ENCODE results near the gene IL4I1. TPM values are rescaled to one million over a fixed set of nuclear protein-coding genes. Genes with fewer than 3 reads are reported as not detected.

IL4I1 gene
- total RNA-seq, 1 donor from 2014 or later: 25.5 TPM

DNA sequence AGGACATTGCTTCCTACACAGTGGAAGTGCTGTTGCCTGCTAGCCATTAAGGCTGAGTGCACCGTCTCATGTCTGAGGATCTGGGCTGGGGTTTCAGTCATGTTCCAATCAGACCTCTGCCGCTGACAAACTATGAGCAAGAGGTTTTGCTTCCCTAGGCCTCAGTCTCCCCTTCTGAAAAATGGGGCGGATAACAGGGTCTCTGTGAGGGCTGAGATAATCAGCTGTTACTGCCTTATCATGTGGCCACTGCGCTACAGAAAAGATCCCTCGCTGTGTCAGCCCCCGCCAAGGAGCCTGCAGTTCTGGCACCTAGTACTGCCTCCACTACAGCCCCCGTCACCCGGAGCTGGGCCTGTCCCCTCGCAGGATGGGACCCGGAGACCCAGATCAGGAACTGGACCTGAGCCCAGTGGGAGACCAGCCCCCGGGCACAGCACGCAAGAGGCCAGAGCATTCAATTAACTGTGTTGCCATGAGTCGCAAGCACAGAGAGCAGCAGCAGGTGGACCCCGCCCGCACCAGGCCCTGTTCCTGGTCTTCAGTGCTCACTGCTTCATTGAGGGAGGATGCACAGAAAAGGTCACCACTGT is 26.3 kb downstream of the IL4I1 start:
- ChIA-PET POLR2A (interaction anchor here (0.6 to 4.3 kb wide), 8 partner anchors 16 to 153 kb away, joined by 3 to 62 read pairs (median 14); partner anchors contain the start of genes ATF5, FUZ, NUP62 and PTOV1), CTCF (no interaction called here)
- ATAC-seq (ENCODE audit: low read depth): no peak
- H3K27me3 Mint-ChIP-seq: no peaks in the 10 kb centered on the region
- peaks cover 37% of the 10 kb centered on the region for H3K4me1 Mint-ChIP-seq
- H3K4me3 Mint-ChIP-seq: no peak overlapping the region
- no peaks in the 10 kb centered on the region for H3K9me3 Mint-ChIP-seq
- intact Hi-C loops (cut with micrococcal nuclease): loop anchor here (10.0 kb wide), 2 partner anchors 756 to 876 kb away; partner anchors contain the start of genes C19orf73, GYS1, LIN7B and PPFIA3
- H3K27ac Mint-ChIP-seq: no peak overlapping the region
- H3K36me3 Mint-ChIP-seq (ENCODE audit: low read depth): peaks cover 13% of the 10 kb centered on the region
- TF ChIP-seq, protein P1, sequence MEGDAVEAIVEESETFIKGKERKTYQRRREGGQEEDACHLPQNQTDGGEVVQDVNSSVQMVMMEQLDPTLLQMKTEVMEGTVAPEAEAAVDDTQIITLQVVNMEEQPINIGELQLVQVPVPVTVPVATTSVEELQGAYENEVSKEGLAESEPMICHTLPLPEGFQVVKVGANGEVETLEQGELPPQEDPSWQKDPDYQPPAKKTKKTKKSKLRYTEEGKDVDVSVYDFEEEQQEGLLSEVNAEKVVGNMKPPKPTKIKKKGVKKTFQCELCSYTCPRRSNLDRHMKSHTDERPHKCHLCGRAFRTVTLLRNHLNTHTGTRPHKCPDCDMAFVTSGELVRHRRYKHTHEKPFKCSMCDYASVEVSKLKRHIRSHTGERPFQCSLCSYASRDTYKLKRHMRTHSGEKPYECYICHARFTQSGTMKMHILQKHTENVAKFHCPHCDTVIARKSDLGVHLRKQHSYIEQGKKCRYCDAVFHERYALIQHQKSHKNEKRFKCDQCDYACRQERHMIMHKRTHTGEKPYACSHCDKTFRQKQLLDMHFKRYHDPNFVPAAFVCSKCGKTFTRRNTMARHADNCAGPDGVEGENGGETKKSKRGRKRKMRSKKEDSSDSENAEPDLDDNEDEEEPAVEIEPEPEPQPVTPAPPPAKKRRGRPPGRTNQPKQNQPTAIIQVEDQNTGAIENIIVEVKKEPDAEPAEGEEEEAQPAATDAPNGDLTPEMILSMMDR (IDR thresholded peaks at IDR 0.05): no peak
- DNase-seq: no peak

DNA sequence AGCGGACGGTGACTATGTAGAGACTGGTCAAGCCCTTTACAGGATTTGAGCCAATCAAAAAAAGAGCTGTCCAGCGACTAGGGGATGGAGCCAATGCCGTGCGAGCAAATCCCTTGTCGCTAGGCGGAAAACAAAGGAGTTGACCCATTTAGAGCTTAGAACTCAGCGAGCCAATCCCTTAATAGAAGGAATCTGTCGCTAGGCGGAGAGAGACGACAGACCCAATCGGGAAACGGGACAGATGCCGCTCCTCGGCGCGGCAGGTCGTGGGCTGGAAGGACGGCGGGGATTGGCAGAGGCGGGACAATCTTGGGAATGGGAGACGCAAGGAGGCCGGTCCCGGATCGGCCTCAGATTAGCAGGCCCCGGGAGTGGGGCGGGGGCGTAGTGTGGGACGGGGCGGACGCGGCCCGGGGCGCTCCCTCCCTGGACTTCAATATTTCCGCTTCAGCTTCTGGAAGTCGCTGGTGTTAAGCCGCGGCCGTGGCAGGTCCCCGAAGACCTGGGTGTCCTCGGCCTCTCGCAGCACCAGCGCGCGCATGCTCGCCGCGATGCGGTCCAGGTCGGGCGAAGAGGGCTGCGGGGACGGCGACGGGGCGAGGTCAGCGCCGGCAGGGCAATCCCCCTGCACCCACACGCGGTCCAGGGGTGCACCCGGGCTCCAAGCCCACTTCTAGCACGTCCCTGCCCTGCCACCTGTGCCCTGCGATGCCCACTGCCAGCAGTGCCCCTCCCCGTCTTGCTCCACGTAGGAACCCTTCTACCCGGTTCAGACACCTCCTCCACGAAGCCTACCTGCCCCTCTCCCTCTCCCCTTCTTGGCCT is 27.0 kb downstream of the IL4I1 start:
- peaks cover 39% of the 10 kb centered on the region for H3K4me1 Mint-ChIP-seq
- TF ChIP-seq, protein P1 (IDR thresholded peaks at IDR 0.05): no peak
- no peaks in the 10 kb centered on the region for H3K27me3 Mint-ChIP-seq
- DNase-seq (peak; percentile 82), ATAC-seq (ENCODE audit: low read depth) (peak; percentile 80)
- peaks cover 20% of the 10 kb centered on the region for H3K36me3 Mint-ChIP-seq (ENCODE audit: low read depth)
- H3K9me3 Mint-ChIP-seq: no peaks in the 10 kb centered on the region
- intact Hi-C loops (cut with micrococcal nuclease): loop anchor here (1.0 to 10.0 kb wide), 7 partner anchors 8 to 875 kb away; partner anchors contain the start of genes AKT1S1, C19orf73, FUZ and GYS1
- H3K4me3 Mint-ChIP-seq: no peak overlapping the region
- ChIA-PET CTCF (interaction anchor here (0.8 kb wide), 1 partner anchor 876 kb away, joined by 3 read pairs; the partner anchor contains the start of gene RUVBL2), POLR2A (interaction anchor here (0.6 to 4.3 kb wide), 31 partner anchors 7 to 472 kb away, joined by 3 to 62 read pairs (median 6); partner anchors contain the start of genes AKT1S1, AP2A1, ATF5 and FUZ)
- no peak overlapping the region for H3K27ac Mint-ChIP-seq

DNA sequence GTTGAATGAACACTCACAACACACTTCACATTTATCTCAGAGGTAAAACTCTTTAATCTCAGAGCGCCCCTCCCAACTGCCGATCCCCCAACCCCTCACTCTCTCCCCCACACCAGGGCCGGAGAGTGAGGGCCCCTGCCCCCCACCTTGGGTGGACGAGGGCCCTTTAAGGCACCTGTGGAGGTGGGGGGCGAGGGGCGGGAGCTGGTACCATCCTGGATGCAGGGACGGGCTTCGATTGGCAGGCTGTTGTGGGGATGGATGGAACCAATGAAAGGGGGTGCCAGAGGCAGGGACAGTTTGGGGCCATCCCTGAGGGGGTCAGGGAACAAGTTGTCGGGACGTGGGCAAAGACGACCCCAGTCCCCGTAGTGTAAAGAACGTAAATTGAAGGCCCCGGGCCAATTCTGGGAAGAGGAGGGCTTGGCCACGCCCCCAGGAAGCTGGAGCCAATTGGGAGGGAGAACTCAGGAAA is 27.6 kb downstream of the IL4I1 start:
- peaks cover 39% of the 10 kb centered on the region for H3K4me1 Mint-ChIP-seq
- H3K4me3 Mint-ChIP-seq: no peak overlapping the region
- peak; percentile 70 for DNase-seq
- CTCF ChIA-PET: interaction anchor here (0.8 kb wide), 1 partner anchor 876 kb away, joined by 3 read pairs; the partner anchor contains the start of gene RUVBL2
- no peaks in the 10 kb centered on the region for H3K9me3 Mint-ChIP-seq
- TF ChIP-seq, protein P1 (IDR thresholded peaks at IDR 0.05): no peak
- peak; percentile 10 for ATAC-seq (ENCODE audit: low read depth)
- H3K27me3 Mint-ChIP-seq: no peaks in the 10 kb centered on the region
- intact Hi-C loops (cut with micrococcal nuclease): loop anchor here (1.0 to 5.0 kb wide), 5 partner anchors 8 to 152 kb away; partner anchors contain the start of genes AKT1S1, FUZ and TBC1D17
- H3K27ac Mint-ChIP-seq: no peak overlapping the region
- POLR2A ChIA-PET: interaction anchor here (0.6 to 4.3 kb wide), 32 partner anchors 8 to 473 kb away, joined by 3 to 62 read pairs (median 6); partner anchors contain the start of genes AKT1S1, AP2A1, ATF5 and FUZ
- H3K36me3 Mint-ChIP-seq (ENCODE audit: low read depth): peaks cover 26% of the 10 kb centered on the region

DNA sequence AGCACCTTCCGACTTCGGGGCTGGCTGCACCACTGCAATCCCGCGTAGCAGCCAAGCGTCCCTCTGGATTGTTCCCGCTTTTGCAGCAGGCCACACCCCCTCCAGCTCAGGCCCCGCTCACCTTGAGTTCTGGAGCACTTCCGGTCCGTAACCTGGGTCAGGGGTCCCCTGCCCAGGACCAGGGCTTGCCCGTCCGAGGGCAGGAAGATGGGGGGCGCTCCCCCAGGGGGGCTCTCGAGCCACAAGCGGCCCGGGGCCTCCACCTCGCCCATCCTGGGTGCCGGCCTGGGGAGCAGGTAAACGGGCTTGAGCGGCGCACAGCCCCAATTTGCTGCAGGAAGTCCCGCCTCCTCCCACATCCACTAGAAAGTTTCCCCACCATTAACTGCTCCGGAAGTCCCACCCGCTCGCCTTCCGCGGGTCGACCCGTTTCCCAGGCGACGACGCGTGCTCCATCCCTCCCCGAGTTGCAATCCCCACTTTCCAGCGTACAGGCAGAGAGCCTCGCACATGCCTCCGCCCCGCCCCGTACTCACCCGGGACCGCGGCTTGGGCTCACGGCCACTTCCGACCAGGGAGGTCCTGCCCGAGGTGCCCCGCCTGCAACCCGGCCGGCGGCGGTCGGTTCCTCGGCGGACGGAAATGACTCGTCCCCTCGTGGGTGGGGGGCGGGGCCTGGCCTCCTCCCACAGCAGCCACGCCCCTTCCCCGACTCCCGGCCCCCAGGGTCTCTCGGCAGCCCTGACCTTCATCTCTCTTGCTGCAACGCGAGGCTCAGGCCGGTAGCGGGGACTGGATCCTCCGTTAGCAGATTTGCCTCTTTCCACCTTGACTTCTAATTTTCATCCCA is 29.5 kb downstream of the IL4I1 start, which contains the start of gene PNKP:
Gene PNKP, minus strand, starts transcription at position 644 of the 850 bp plus-strand sequence. Its CDS starts 372 bp downstream, at position 272.
- Mint-ChIP-seq H3K36me3 (ENCODE audit: low read depth) (peaks cover 36% of the 10 kb centered on the region), H3K27ac (no peak within 1 kb of the TSS), H3K4me3 (peak within 1 kb of the TSS; percentile 94), H3K27me3 (no peaks in the 10 kb centered on the region), H3K4me1 (peaks cover 41% of the 10 kb centered on the region), H3K9me3 (no peaks in the 10 kb centered on the region)
- ChIA-PET CTCF (interaction anchor here (1.0 kb wide), 1 partner anchor 23 kb away, joined by 3 read pairs; no protein-coding TSS in a partner anchor), POLR2A (interaction anchor here (0.6 to 4.3 kb wide), 14 partner anchors 10 to 287 kb away, joined by 3 to 62 read pairs (median 8); partner anchors contain the start of genes AKT1S1, AP2A1, ATF5 and FUZ)
- intact Hi-C loops (cut with micrococcal nuclease): loop anchor here (1.0 to 5.0 kb wide), 4 partner anchors 17 to 150 kb away; partner anchors contain the start of genes ATF5, MED25 and NUP62
- TF ChIP-seq, protein P1 (IDR thresholded peaks at IDR 0.05): no peak
- DNase-seq: peak; percentile 92
- ATAC-seq (ENCODE audit: low read depth): peak; percentile 43
